Keratinocyte (primary cell): ENCODE results near the gene CGNL1. TPM values are rescaled to one million over a fixed set of nuclear protein-coding genes. Genes with fewer than 3 reads are reported as not detected.

Experiments
- DNase-seq: peaks from one replicate; pipeline ENCODE4 v3.0.0-alpha.2; 2011; ENCODE audit warnings: low read depth, missing footprints, low spot score
- FAIRE-seq: peaks from 2 replicates; lab custom pipeline; 2011; peaks lifted over from hg19 to GRCh38; lab: Jason Lieb, UNC
- H2AFZ ChIP-seq: 2 replicates; pipeline ENCODE4 v1.6.0; 2012; ENCODE audit warnings: low read length, control low read depth, inconsistent platforms; ENCODE audit not compliant: control insufficient read depth
- H3K27ac ChIP-seq: 2 replicates; pipeline ENCODE4 v1.5.1; 2011; ENCODE audit warnings: low read length; ENCODE audit not compliant: control insufficient read depth, insufficient read depth
- H3K27me3 ChIP-seq: 3 replicates; pipeline ENCODE4 v1.6.0; 2011; ENCODE audit warnings: low read length; ENCODE audit not compliant: control insufficient read depth, insufficient read depth; ENCODE audit errors: extremely low read depth
- H3K36me3 ChIP-seq, 2 experiments: 2 replicates in 1 of 2; 3 replicates in 1 of 2; pipeline ENCODE4 v1.5.1; 2011; ENCODE audit warnings: low read length in 2 of 2, mild to moderate bottlenecking in 1 of 2; ENCODE audit not compliant: control insufficient read depth in 2 of 2, insufficient read depth in 2 of 2; ENCODE audit errors: extremely low read depth in 1 of 2
- H3K4me1 ChIP-seq: 3 replicates; pipeline ENCODE4 v1.5.1; 2011; ENCODE audit warnings: low read length; ENCODE audit not compliant: control insufficient read depth, insufficient read depth; ENCODE audit errors: extremely low read depth
- H3K4me2 ChIP-seq: 3 replicates; pipeline ENCODE4 v1.6.0; 2011; ENCODE audit warnings: low read depth, low read length; ENCODE audit not compliant: control insufficient read depth, insufficient read depth; ENCODE audit errors: extremely low read depth
- H3K4me3 ChIP-seq, 3 experiments: fragments of 200-600 bp in 1 of 3; sonication (generic) in 1 of 3; 2 replicates in 2 of 3; 3 replicates in 1 of 3; pipeline ENCODE4 v1.5.1; 2011 to 2016; ENCODE audit warnings: low read length in 3 of 3, mild to moderate bottlenecking in 3 of 3, control low read depth in 2 of 3, inconsistent platforms in 1 of 3, low read depth in 1 of 3, mixed read lengths in 1 of 3, mixed run types in 1 of 3, moderate library complexity in 1 of 3; ENCODE audit not compliant: control insufficient read depth in 2 of 3, insufficient read depth in 2 of 3; ENCODE audit errors: extremely low read depth in 1 of 3
- H3K79me2 ChIP-seq: 2 replicates; pipeline ENCODE4 v1.6.0; 2012; ENCODE audit warnings: low read length; ENCODE audit not compliant: control insufficient read depth, insufficient read depth
- H3K9ac ChIP-seq: 3 replicates; pipeline ENCODE4 v1.6.0; 2011; ENCODE audit warnings: low read length; ENCODE audit not compliant: control insufficient read depth, insufficient read depth; ENCODE audit errors: extremely low read depth
- H3K9me1 ChIP-seq: 3 replicates; pipeline ENCODE4 v1.6.0; 2011; ENCODE audit warnings: low read length; ENCODE audit not compliant: control insufficient read depth, insufficient read depth; ENCODE audit errors: extremely low read depth
- H3K9me3 ChIP-seq: 2 replicates; pipeline ENCODE4 v1.5.1; 2012; ENCODE audit warnings: low read depth, low read length; ENCODE audit not compliant: control insufficient read depth
- H4K20me1 ChIP-seq: 3 replicates; pipeline ENCODE4 v1.6.0; 2011; ENCODE audit warnings: low read length; ENCODE audit not compliant: control insufficient read depth, insufficient read depth; ENCODE audit errors: extremely low read depth
- CTCF ChIP-seq, 3 experiments: IDR thresholded peaks in 1 of 3; conservative IDR thresholded peaks in 1 of 3; optimal IDR thresholded peaks in 1 of 3; 2 replicates in 2 of 3; 3 replicates in 1 of 3; pipeline versions ENCODE3 to v1.5.1; 2011; ENCODE audit warnings: low read length in 3 of 3, mild to moderate bottlenecking in 3 of 3, moderate library complexity in 2 of 3, control low read depth in 1 of 3, inconsistent platforms in 1 of 3; ENCODE audit not compliant: insufficient read depth in 2 of 3; ENCODE audit errors: extremely low read depth in 1 of 3
- EZH2 ChIP-seq: IDR thresholded peaks from one replicate; pipeline ENCODE4 v1.6.1; 2012; ENCODE audit warnings: inconsistent platforms, mild to moderate bottlenecking, low read length, moderate library complexity
- dilution Hi-C: fragments of 300-500 bp; cut with MboI; formaldehyde crosslinking; loops from one replicate; pipeline ENCODE4 v1.7.0; 2020; ENCODE audit warnings: low sequenced_read_pairs; ENCODE audit not compliant: extremely low pct_ligation_motif_present
- polyA plus RNA-seq, 5 experiments: library from polyadenylated mRNA; depleted of rRNA in 3 of 5; stranded (reverse) in 3 of 5; stranded (forward) in 1 of 5; unstranded in 1 of 5; fragments of >200 nt; gene quantifications; 1 replicate in 1 of 5; 2 replicates in 3 of 5; 3 replicates in 1 of 5; pipeline versions ENCODE4 v1.2.1 to v1.2.3, GENCODE V29; 2011 to 2012; ENCODE audit warnings: missing spikeins in 2 of 5, low read depth in 1 of 5, low replicate concordance in 1 of 5

CGNL1 gene
- polyA plus RNA-seq, 1 donor (not counting 4 experiments of a cell fraction or from before 2014, with no cell fraction given), result 0.05 TPM

GRCh38 chr15:57476533-57476975 lies 100.2 kb downstream of the CGNL1 start:
- TF ChIP-seq CTCF (optimal IDR thresholded peaks at IDR 0.05 in 1 of 3, IDR thresholded peaks at IDR 0.05 in 1 of 3, conservative IDR thresholded peaks at IDR 0.05 in 1 of 3; ENCODE audit: extremely low read depth in 1 of 3, insufficient read depth in 2 of 3, low read length in 3 of 3), result no peak
- no peak for TF ChIP-seq EZH2
- DNase-seq, result no peak
- no peak overlapping the region for H3K9ac ChIP-seq
- H3K27me3 ChIP-seq, result no peaks in the 10 kb centered on the region
- dilution Hi-C loops, result no loop called here
- no peaks in the 10 kb centered on the region for H4K20me1 ChIP-seq
- no peaks in the 10 kb centered on the region for H3K79me2 ChIP-seq
- H2AFZ ChIP-seq, result no peak overlapping the region
- peaks cover 14% of the 10 kb centered on the region for H3K4me1 ChIP-seq
- FAIRE-seq, result peak; percentile 23
- no peak overlapping the region for H3K4me3 ChIP-seq
- H3K4me2 ChIP-seq, result peak overlapping the region; percentile 8
- no peaks in the 10 kb centered on the region for H3K36me3 ChIP-seq
- H3K9me1 ChIP-seq, result no peaks in the 10 kb centered on the region
- no peaks in the 10 kb centered on the region for H3K9me3 ChIP-seq
- H3K27ac ChIP-seq, result no peak overlapping the region

- DNase-seq (no peak), FAIRE-seq (no peak)
- TF ChIP-seq CTCF (optimal IDR thresholded peaks at IDR 0.05 in 1 of 3, IDR thresholded peaks at IDR 0.05 in 1 of 3, conservative IDR thresholded peaks at IDR 0.05 in 1 of 3; ENCODE audit: extremely low read depth in 1 of 3, insufficient read depth in 2 of 3, low read length in 3 of 3), result no peak
- TF ChIP-seq EZH2, result no peak
- H3K27me3 ChIP-seq, result no peaks in the 10 kb centered on the region
- H3K9me3 ChIP-seq, result no peaks in the 10 kb centered on the region
- H2AFZ ChIP-seq, result no peak overlapping the region
- no peak overlapping the region for H3K4me3 ChIP-seq
- H3K27ac ChIP-seq, result no peak overlapping the region
- H3K9ac ChIP-seq, result no peak overlapping the region
- H4K20me1 ChIP-seq, result no peaks in the 10 kb centered on the region
- no peaks in the 10 kb centered on the region for H3K79me2 ChIP-seq
- no peaks in the 10 kb centered on the region for H3K9me1 ChIP-seq
- H3K4me1 ChIP-seq, result peaks cover 19% of the 10 kb centered on the region
- no peaks in the 10 kb centered on the region for H3K36me3 ChIP-seq
- no peak overlapping the region for H3K4me2 ChIP-seq
- dilution Hi-C loops, result no loop called here
Observed at GRCh38 chr15:57477736-57478522, 101.6 kb downstream of the CGNL1 start.
